Activated gamma-delta T cell treated with Interleukin-2 at 50 U/mL for 16 hours (primary cell): ENCODE data around the gene IKZF1.

ENCODE experiments used
- DNase-seq: peaks from one replicate; pipeline ENCODE4 v3.0.0-alpha.2; 2020

Gene IKZF1

DNA sequence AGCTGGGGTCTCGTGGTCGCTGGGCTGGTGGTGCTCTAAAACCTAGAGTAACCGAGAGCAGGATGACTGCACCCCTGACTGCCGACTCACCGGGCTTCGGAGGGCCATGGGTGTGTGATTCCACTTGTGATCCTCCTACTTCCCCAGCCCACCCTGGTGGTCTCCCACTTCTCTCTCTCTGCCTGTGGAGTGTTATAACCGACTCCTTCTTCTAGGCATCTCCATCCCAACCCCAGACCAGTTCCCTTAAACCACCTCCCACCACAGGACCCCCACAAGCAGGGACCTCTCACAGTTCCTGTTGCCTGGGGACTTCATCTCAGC lies 52.4 kb downstream of the IKZF1 start:
- no peak for DNase-seq

GRCh38 chr7:50357426-50357825 lies 52.9 kb downstream of the IKZF1 start:
- no peak for DNase-seq

DNA sequence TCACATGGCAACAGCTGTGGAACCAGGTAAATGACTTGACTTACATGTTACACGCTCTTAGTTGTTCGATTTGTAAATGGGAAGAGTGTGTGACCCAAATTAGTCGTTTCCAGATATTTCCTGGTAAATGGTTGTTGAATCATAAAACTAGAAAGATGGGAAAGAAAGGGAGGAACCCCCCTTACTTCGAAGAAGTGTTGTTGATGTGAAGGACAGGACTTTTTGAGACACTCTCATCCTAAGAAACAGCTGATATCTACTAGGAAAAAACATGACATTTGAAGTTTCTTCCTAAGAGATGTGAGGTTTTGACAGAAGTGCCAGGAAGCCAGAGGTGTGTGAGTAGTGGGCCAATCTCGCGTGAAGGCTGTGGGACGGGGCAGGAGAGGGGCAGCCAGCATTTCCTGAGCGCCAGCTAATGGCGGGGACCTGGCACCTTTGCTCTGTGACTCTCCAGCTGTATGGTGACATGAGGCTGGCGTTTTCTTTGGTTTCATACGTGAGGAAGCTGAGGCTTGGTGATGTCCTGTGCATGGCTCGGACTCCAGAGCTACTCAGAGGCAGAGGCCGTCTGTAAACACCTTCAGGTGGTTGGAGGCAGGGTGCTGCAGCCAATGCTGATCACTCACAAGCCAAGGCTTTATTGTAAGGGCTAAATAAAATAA lies 53.7 kb downstream of the IKZF1 start:
- DNase-seq = no peak

DNA sequence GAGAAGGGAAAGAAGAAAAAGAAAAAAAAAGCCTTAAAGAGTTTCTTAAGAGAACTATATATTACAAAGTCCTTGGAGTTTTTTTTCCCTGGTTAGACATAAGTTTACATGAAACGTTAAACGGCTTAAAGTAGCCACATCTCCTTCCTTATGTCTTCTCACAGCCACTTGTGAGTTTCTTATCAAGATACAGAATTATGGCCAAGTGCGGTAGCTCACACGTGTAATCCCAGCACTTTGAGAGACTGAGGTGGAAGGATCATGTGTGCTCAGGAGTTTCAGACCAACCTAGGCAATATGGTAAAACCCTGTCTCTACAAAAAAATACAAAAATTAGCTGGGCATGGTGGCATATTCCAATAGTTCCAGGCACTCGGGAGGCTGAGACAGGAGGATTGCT lies 54.3 kb downstream of the IKZF1 start:
- DNase-seq = no peak

GRCh38 chr7:50359258-50359994 lies 54.9 kb downstream of the IKZF1 start:
- no peak for DNase-seq

DNA sequence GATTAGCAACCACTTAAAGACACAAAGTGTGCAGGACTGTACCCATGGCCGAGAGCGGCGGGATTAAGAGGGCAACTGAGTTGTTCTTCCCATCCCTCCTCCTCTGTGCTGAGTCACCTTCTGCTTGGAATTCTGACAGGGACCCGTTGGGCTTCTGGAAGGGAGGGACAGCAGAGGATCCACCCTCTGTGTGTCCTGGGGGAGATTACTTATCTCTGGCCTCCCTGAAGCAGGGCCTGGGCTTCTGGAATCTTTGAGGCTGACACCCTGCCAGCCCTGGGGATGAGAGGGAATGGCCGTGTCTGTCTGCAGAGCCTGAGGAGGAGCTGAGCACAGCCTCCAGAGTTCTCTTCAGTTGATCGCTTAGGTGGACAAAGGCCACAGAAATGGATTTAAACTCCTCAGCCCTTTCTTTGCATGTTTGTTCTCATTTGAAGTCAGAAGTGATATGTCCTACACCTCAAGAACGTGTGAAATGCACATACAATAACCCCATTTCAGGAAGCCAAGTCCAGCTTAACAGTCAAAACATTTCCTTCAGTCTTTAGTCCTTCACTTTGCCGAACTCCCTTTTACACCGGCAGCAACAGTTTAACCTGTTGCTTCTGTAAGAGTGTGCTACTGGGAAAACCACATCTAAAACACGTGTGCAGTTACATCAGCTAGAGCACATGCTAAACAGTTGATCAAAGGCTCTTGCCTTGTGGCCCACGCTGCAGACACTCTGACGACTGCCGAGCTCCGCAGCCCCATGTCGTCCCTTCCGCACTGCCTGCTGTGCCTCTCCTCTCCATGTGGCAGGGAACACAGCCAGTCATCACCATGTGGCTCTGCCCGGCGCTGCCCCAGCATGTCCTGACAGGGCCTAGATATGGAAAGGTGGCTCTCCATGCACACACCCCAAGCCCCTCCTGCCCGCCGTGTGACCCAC lies 55.7 kb downstream of the IKZF1 start:
- DNase-seq = peak; percentile 71

DNA sequence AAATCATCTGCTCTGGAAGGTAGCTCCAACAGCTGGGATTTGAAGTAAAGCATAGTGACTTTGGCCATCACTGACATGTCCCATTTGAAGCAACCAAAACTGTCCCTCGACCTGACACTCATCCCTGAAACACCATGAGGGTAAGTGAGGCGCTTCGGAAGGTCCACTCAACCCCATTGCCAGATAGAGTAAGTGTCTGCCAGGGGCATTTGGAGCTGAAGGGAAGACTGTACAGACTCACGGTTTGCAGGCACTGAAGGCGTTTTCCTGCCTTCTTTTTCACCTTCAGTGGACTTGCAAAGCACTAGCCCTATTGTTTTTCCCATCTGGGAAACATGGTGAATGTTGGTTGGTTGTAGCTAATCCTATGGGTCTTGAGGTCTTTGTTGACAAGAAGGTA lies 57.6 kb downstream of the IKZF1 start:
- no peak for DNase-seq

- DNase-seq = peak; percentile 60
Observed at GRCh38 chr7:50362712-50363282, 58.3 kb downstream of the IKZF1 start.

DNA sequence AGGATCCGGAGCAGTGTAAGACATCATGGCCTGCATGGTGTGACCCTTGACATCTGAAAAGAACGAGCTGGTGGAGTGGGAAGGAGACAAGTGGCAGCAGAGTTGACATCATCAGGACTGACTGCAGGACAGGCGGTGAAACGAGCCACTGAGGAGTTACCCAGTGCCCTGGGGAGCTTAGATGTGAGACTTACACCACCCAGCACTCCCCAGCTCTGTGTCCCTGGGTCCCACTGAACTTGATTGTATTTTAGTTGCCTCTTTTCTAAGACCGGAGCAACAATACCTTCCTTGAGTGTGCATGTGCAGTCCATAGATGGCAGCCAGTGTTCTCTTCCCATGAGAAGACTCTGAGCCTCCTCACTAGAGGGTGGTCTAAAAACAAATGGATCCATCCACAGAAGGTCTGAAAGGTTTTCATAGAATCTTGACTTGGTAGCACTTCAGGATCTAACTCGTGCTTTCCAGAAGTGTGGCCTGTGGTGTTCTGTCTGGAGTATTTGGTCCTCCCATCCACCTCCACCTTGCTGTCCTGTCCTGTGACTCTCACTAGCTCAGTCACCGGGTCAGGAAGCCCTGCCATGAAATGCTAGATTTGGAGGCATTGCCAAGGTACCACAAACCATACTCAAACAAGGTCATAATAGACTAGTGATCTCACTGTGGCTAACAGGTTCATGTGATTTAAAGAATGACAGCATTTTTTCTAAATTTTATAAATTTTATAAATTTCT lies 59.0 kb downstream of the IKZF1 start:
- DNase-seq = no peak

DNA sequence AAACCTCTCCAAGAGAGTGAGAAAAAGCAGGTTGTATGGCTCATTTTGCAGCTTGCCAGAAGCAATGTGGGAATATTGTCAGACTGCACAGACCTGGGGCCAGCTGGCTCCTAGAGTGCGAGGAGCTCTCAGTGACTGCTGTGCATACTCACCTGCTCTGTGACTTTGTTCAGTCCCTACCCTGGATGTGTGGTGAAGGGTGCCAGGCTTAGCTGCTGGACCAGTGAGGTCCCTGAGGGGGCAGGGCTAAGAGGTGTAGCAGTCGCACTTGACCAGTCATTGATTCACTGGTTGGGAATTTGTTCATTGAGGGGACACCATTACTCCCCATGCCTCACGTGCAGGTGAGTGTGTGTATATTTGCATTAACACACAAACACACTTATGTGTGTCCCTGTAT lies 60.1 kb downstream of the IKZF1 start:
- no peak for DNase-seq

DNA sequence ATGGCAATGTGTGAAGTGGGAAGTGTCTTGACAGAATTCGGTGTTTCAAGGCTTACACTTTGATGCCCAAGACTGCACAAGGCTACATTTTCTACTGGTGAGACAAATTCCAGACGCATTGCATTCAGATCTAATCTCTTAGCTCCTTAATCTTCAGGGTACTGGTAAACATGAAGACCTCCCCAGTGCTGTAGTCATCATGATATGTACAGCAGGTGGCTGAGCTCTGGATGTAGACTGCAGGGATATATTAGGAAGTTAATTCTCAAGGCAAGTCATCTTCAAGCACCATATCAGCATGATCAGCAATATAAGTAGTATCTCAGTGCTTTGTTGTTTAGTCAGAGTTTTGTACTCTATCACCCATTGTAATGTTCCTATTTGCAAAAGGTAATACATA lies 61.8 kb downstream of the IKZF1 start:
- DNase-seq = no peak

- no peak for DNase-seq
Observed at GRCh38 chr7:50367100-50367499, 62.6 kb downstream of the IKZF1 start.

DNA sequence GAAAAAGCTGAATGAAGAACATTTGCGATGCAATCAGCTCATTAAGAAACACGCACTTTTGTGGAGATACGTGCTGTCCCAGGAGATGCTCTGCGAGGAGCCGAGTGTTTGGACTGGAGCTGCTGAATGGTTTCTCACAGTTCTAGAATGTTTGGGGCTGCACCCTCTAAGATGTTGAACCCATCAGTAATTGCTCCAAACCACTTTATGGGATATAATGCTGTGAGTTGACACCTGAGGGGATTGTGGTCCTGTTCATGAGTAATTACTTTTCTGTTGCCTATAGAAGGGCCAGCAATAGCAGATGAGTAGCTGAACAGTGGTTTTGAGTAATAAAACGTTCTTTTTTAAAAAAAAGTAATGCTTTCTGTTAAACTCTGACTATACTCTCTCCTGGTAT lies 63.1 kb downstream of the IKZF1 start:
- no peak for DNase-seq

DNA sequence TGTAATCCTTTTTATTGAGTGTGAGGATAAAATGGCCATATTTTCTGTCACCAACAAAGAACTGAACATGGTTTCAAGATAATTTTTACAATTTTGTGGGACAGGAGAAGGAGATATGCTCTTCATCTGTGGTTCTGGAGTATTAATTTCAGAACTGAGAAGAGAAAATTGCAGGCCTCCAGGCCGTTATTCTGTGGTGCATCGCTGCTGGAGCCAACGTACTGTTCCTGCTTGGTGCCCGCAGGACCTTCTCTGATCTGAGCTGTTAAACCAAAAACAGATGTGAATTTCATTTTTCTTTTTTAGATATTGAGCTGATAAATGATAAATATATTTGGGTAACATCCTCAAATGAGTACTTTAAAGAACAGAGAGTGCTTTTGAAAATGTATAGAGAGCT lies 63.9 kb downstream of the IKZF1 start:
- DNase-seq = no peak

DNA sequence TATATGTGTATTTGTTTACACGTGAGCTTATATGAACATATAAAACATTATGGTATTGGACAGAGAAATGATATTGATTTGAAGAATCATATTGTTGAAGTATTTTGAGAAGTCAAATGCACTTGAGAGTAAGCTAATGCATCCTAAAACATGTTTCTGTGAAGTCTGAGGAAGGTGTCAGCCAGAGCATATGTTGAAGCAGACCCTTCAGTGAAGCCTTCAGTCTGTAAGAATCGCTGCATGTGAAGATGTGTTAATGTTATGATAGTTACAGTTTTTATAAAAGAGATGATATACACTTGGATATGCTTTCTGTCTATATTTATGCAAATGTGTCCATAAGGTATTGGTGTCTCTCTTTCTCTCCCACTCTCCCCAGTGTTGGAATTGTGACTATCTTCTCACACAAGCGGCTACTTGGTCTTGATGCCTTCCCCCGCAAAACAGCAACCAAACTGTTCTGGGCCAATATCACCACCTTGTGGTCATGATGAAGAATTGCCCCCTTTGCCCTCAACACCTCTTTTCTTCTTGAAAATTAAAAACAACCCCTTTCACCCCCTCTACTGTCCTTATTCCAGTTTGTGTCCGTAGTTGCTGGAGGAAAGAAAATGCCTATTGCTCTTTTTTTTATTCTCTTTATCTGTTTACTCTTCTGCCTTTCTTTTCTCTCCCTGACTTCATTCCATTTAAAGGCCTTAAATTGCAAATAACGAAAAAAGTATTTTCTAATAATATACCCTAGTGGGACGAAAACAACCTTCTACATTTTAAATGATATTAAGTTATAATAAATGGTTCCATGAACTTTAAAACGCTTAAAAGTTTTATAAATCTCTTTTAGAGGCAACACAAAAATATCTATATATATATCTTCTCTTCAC lies 64.9 kb downstream of the IKZF1 start:
- peak; percentile 50 for DNase-seq

DNA sequence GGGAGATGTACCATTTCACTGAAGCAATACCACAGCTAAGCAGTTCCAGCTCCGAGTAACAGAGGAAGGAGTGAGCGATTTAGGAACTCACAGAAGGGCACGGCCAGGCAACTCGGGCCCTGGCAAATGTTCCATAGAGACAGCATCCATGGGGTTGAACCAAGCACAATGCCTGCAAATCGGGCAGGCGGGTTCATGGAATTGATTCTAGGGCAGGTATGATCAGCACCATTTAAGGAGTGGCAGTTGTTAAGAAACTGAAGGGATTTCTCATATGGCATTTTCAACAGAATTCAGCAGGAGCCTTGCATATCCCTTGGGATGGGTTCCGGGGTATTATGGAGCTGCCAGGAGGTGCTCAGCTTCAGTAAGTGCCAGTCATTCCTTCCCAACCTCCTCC lies 66.4 kb downstream of the IKZF1 start:
- no peak for DNase-seq

- no peak for DNase-seq
Observed at GRCh38 chr7:50371551-50372021, 67.1 kb downstream of the IKZF1 start.

DNA sequence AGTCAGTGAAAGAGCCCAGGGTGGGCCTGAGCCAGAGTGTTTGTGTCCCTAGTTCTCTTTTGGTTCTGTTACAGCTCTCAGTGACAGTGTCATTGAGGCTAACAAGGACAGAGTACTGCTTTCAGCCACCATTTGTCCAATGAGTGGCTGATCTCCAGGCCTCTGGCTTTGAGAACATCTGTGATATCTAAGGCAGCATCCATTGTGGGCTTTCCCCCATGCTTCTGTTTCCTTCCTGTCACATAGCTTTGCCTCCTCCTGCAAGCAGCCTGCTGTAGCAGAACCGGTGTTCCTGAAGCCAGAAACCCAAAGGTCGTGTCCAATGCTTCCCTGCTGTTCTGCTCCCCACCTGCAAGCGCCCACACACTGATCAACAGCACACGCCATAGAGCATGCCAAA lies 68.4 kb downstream of the IKZF1 start:
- no peak for DNase-seq

DNA sequence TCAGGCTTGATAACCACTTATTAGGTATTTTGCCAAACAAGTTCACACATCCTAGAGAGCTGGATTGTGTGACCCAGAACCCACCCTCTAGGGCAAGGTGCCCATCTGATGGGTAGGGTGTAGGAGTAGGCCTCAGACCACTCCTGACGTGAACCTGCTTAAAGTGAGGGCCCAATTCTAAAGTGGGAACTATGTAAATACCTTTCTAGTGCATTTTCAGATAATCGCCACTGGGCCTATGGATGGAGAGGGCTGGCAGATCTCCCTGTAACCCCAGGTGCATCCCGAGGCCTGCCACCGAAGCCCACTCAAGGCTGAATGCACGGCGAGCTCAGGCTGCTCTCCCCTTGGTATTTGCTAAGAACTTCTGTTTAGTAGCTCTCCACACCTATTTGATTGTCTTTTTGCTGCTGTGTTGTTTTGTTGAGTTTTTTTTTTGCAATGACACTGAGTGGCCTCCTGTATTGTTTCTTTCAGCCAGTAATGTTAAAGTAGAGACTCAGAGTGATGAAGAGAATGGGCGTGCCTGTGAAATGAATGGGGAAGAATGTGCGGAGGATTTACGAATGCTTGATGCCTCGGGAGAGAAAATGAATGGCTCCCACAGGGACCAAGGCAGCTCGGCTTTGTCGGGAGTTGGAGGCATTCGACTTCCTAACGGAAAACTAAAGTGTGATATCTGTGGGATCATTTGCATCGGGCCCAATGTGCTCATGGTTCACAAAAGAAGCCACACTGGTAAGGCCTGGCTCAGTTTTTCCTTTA lies 71.7 kb downstream of the IKZF1 start:
- no peak for DNase-seq

DNA sequence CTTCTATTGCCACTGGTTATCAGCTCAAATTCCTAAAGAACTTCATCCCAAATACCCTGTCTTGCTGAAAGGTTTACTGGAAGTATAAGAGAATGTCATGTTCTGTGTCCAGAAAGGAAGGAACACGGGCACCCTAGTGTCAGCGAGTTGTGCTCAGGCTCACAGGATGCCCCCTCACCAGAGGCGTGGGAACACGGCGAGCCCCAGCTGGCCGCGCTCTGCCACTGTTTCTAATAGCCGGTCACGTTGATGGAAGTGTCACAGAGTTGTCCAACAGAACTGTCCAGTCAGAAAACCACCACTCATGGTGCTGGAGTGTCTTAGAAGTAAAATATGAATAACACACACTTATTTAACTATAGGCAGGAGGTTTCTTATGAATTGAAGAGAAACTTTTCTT lies 72.8 kb downstream of the IKZF1 start:
- DNase-seq = no peak

GRCh38 chr7:50379082-50379481 lies 74.6 kb downstream of the IKZF1 start:
- DNase-seq = no peak
